Activated T-cell treated with anti-CD3 and anti-CD28 coated beads, Interleukin-2, amount 50 U/mL, for 4 hours (primary cell): ENCODE data around the gene UNC5C. TPM values are rescaled to one million over a fixed set of nuclear protein-coding genes. Genes with fewer than 3 reads are reported as not detected.

Source experiments
- ATAC-seq, 2 donors: fragments of 200-7000 bp; cut with Tn5 transposase; one replicate each; pipeline ENCODE4 v1.10.0; 2021
- DNase-seq: peaks from one replicate; pipeline ENCODE4 v3.0.0-alpha.2; 2020
- H3K27me3 Mint-ChIP-seq: one replicate; pipeline ENCODE4 v1.8.0; 2021; ENCODE audit warnings: low read depth, mixed read lengths
- H3K36me3 Mint-ChIP-seq: one replicate; pipeline ENCODE4 v1.8.0; 2022; ENCODE audit warnings: mixed read lengths; ENCODE audit not compliant: insufficient read depth
- H3K4me1 Mint-ChIP-seq: one replicate; pipeline ENCODE4 v1.8.0; 2021; ENCODE audit warnings: low read depth, mixed read lengths
- H3K4me3 Mint-ChIP-seq: one replicate; pipeline ENCODE4 v1.8.0; 2021; ENCODE audit warnings: mild to moderate bottlenecking, moderate library complexity, mixed read lengths
- H3K9me3 Mint-ChIP-seq: one replicate; pipeline ENCODE4 v1.8.0; 2021; ENCODE audit warnings: mixed read lengths
- total RNA-seq, 3 donors: library from RNA; stranded (reverse); gene quantifications; one replicate each; pipeline ENCODE4 v1.2.1, GENCODE V29; 2021

Gene UNC5C
- total RNA-seq, 3 donors from 2014 or later, result 0.08 TPM; not detected in 2

DNA sequence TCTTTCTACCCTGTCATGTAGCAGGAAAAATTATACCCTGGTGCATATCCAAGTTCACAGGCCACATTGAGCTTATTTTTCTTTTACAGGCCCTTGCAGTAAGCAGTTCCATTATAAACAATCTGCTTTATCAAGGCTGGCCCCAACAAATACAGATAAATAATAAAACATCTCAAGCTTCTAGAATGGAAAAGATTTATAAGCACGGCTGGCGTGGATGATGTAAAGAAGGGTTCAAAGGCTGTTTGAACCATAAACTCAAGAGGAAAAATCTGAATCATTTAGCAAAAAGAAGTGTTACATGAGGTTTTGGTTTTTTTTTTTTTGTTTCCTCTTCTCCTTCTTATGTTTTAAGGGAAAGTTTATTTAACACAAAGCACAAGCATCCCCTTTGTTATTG, 109.7 kb downstream of the UNC5C start:
- H3K36me3 Mint-ChIP-seq, result no peaks in the 10 kb centered on the region
- no peak for ATAC-seq

DNA sequence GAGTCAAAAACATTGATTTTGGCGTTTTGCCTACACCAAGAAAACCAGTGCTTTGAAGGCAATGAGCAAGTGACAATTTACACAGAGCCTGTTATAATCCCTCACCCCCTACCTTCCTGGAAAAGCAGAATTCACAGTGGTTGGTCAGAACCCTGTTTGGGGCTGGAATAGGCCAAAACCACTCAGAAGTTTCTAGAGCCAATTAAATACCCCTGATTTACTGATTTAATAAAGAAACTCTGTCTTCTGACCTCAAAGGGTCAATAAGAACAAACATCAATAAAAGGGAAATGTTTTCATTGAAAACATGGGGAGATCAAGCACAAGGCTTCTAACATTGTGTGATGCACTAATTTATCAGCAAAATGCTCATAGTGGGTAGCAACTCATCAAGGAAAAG, 116.3 kb downstream of the UNC5C start:
- H3K4me3 Mint-ChIP-seq, result no peak overlapping the region
- H3K36me3 Mint-ChIP-seq, result no peaks in the 10 kb centered on the region
- no peaks in the 10 kb centered on the region for H3K4me1 Mint-ChIP-seq
- no peaks in the 10 kb centered on the region for H3K9me3 Mint-ChIP-seq
- DNase-seq (no peak), ATAC-seq (no peak)
- no peaks in the 10 kb centered on the region for H3K27me3 Mint-ChIP-seq

More for the DNA sequence above, 109.7 kb downstream of the UNC5C start:
- Mint-ChIP-seq H3K4me3 (no peak overlapping the region), H3K4me1 (no peaks in the 10 kb centered on the region), H3K9me3 (no peaks in the 10 kb centered on the region), H3K27me3 (no peaks in the 10 kb centered on the region)
- no peak for DNase-seq

DNA sequence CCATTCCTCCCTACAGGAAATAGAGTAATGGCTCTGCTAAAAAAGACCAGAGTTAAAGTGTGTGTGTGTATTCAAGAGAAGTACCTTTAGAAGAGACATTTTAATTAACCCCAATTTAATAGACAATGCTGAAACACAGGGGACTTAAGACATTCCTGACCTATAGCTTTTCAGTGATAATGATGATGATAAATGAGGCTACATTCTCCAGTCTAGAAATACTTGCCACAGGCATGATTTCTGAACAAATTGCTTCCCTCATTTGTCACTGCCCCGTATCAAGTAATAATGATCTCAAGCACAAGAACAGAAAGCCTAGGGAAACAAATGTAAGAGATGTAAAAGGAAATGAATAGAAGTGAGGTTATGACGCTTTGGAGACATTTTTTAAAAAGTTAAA, 117.1 kb downstream of the UNC5C start:
- H3K4me3 Mint-ChIP-seq, result no peak overlapping the region
- no peaks in the 10 kb centered on the region for H3K4me1 Mint-ChIP-seq
- DNase-seq, result no peak
- no peak for ATAC-seq
- no peaks in the 10 kb centered on the region for H3K27me3 Mint-ChIP-seq
- no peaks in the 10 kb centered on the region for H3K36me3 Mint-ChIP-seq
- no peaks in the 10 kb centered on the region for H3K9me3 Mint-ChIP-seq

DNA sequence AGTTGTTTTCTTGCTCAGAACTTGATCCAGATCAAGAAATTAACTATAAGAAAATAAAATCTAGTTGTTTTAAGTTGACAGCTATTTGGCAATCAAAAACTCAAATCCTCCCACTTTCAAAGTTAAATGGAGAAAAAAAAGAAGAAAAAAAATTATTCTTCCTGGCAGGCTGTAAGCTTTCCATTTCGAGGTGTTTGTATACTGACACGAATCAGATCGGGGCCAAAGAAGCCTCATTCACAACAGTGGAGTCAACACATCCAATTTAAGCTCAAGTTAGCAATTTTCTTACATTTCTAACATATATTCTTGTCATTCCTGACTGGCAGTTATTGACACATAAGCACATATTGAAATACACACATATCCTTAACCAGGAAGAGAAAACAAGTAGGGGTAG, 119.4 kb downstream of the UNC5C start:
- DNase-seq, result no peak
- Mint-ChIP-seq H3K4me1 (no peaks in the 10 kb centered on the region), H3K27me3 (no peaks in the 10 kb centered on the region), H3K4me3 (no peak overlapping the region), H3K9me3 (no peaks in the 10 kb centered on the region), H3K36me3 (no peaks in the 10 kb centered on the region)
- ATAC-seq, result no peak

DNA sequence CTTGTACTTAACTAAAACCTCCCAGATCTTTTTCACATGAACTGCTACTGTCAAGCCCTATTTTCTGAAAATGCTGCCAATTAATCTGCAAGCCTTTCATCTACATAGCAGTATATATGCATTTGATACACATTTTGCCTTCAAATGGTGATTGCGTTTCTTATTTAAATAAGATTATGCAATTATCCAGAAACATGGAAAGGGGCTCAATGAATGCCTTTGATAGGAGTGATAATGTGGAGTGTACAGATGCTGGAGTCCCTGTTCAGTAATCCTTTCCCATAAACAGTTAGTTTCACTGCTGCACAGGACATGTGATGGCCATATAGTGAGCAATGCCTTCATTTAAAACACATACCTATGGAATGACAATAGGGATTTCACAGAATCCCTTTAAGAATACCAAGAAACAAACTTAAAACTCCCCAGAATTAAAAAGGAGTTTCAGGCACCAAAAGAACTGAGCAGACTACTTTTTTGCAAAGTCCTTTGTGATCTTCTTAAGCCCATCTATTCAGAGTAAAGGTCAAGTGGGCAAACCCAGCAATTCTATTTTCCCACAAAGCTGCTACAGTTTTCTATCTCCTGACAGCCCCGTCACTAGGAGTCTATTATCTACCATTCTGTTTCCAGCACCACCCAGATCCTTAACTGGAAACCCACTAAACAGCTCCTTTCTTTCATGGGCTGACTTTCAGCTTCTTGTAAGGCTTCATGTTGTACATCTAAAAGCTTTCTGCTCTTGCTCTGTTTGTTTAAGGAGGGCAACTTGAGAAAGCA, 120.3 kb downstream of the UNC5C start:
- Mint-ChIP-seq H3K4me3 (no peak overlapping the region), H3K36me3 (no peaks in the 10 kb centered on the region), H3K9me3 (no peaks in the 10 kb centered on the region), H3K4me1 (no peaks in the 10 kb centered on the region), H3K27me3 (no peaks in the 10 kb centered on the region)
- no peak for ATAC-seq
- no peak for DNase-seq

DNA sequence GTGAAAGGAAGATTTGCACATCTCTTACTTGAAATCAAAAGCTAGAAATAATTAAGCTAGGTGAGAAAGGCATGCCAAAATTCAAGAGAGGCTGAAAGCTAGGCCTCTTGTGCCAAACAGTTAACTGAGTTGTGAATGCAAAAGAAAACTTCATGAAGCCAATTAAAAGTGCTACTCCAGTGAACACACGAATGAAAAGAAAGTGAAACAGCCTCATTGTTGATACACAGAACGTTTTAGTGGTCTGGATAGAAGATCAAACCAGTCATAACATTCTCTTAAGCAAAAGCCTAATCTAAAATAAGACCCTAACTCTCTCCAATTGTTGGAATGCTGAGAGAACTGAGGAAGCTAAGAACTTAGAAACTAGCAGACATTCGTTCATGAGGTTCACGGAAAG, 122.3 kb downstream of the UNC5C start:
- H3K36me3 Mint-ChIP-seq, result no peaks in the 10 kb centered on the region
- H3K4me3 Mint-ChIP-seq, result no peak overlapping the region
- no peak for ATAC-seq
- no peak for DNase-seq
- no peaks in the 10 kb centered on the region for H3K9me3 Mint-ChIP-seq
- H3K27me3 Mint-ChIP-seq, result no peaks in the 10 kb centered on the region
- H3K4me1 Mint-ChIP-seq, result no peaks in the 10 kb centered on the region

DNA sequence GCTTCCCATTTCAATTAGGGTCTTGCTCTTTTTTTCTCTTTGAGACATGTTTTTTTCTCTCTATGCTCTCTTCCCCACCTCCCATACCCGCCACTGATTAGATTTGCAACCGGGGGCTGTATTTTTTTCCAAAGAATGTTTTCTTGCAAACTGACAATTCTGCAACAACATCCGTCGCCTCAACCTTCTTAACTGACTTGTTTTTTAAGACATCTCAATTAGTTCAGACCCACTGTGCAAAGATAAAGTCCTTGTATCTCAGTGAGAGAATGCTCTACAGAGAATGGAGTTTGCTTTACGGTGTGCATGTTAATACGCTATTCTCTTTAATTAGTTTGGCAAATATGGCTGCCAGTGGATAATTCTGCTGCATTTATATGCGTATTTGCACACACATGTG, 126.3 kb downstream of the UNC5C start:
- DNase-seq, result no peak
- Mint-ChIP-seq H3K36me3 (no peaks in the 10 kb centered on the region), H3K4me1 (no peaks in the 10 kb centered on the region), H3K27me3 (no peaks in the 10 kb centered on the region), H3K4me3 (no peak overlapping the region), H3K9me3 (no peaks in the 10 kb centered on the region)
- no peak for ATAC-seq

DNA sequence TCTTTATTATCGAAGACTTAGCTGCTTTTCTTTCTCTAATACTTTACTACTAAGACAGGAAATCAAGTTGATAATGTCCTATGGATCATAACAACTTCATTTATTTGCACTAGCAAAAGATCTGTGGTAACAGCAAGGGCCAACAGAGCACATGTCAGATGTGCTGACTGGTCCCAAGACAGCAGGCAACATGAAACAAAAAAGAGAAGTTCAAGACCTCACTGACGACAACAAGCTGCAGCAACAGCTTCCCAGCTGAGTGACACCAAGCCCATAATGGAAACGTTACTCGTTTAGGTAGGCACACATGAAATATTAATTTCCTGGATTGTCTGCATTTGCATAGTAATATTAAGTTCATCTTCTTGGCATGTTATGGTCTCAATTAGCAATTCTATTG, 126.9 kb downstream of the UNC5C start:
- H3K4me1 Mint-ChIP-seq, result no peaks in the 10 kb centered on the region
- ATAC-seq (no peak), DNase-seq (no peak)
- no peaks in the 10 kb centered on the region for H3K27me3 Mint-ChIP-seq
- no peaks in the 10 kb centered on the region for H3K36me3 Mint-ChIP-seq
- H3K9me3 Mint-ChIP-seq, result no peaks in the 10 kb centered on the region
- no peak overlapping the region for H3K4me3 Mint-ChIP-seq

DNA sequence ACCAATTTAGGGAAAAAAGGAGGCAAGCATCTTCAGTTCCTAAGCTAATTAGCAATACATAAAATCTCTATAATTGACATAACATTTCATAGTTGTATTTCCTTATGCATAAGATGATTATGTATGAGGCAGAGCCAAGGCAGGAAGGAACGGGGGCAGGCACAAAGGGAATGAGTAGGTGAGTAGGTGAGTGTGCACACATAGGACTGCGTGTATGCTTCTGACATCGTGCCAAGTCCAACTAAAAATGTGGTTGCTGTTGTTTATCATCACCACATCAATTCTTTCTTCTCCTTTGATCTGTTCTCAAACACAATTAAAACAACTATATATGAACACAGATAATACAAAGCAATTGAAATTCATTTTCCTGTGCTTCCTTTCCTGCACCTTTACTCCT, 131.2 kb downstream of the UNC5C start:
- DNase-seq, result no peak
- Mint-ChIP-seq H3K27me3 (no peaks in the 10 kb centered on the region), H3K9me3 (no peaks in the 10 kb centered on the region), H3K4me1 (no peaks in the 10 kb centered on the region), H3K36me3 (no peaks in the 10 kb centered on the region), H3K4me3 (no peak overlapping the region)
- ATAC-seq, result no peak

DNA sequence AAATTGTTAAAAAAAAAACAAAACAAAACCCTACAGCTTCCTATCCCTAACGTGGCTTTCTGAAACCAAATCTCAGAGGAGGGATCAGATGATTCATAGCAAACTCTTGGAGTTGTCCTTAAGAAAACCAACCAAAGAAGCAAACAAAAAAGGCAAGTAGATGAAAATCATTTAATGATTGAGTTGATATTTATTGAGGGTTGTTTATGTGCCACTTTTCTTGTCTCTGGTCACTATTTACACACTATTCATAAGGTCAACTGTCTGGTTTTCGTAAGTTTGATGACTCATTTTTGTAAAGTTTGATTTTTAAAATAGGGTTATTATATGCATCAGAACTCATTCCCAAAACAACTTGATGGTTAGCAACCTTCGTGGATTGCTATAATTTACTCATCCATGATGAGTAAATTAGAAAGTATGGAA, 133.4 kb downstream of the UNC5C start:
- Mint-ChIP-seq H3K4me1 (no peaks in the 10 kb centered on the region), H3K4me3 (no peak overlapping the region), H3K36me3 (no peaks in the 10 kb centered on the region), H3K9me3 (no peaks in the 10 kb centered on the region), H3K27me3 (no peaks in the 10 kb centered on the region)
- no peak for ATAC-seq
- DNase-seq, result no peak

DNA sequence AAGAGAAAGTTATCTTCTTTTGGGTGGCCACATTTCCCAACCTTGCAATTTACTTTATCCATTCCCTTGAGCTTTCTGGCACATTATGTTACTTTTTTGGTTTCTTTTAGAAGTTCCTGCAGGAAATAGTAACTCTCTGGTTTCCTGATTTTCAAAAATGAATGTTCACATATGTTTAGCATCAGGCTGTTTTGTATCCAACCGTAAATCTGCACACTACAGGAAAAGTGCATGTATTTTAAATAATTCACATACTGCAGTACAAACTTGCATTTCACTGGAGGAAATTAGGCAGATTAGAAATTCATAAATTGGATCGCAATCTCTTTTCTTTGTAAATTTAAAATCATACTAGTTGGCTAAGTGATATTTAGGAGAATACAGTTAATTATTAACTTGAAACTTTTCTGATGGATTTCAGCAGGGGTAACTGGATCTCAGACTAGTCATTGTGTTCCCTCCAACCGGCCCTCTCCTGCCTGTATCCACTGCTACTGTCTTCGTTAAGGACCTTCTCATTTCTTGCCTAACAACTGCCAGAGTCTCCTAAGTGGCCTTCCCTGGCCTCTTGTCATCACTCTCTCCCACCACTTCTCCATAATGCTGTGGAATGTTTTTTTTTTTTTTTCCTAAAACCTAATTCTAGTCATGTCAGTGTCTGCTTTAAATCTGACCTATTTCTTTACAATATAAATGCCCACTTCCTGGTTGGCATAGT, 137.2 kb downstream of the UNC5C start:
- Mint-ChIP-seq H3K4me1 (no peaks in the 10 kb centered on the region), H3K27me3 (no peaks in the 10 kb centered on the region), H3K36me3 (no peaks in the 10 kb centered on the region), H3K9me3 (no peaks in the 10 kb centered on the region), H3K4me3 (no peak overlapping the region)
- ATAC-seq, result no peak
- DNase-seq, result no peak

DNA sequence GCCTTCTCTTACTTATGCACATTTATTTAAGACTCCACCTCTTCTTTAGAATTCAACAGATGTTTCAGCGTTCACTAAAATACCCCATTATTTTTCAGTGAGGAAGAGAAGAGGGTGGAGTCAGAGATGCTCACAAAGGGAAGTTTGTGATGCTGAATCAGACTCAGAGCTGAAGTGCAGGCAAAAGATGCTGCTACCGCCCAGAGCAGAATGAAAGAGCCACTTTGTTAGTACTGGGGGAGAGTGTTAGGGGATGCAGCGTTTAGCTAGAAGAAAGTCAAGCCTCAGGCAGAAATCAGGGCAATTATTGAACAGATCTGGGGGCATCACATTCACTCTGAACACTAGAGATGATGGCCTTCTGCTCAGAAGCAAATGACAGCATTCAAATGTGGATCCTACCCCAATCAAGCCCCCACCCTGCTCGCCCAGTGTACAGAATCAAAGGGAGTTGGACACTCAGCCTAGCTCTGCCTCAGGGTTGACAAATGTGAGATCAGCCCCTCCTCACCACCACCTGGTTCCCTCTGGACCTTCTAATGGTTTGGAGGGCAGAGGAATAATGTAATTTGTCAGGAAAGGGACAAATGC, 138.3 kb downstream of the UNC5C start:
- H3K4me1 Mint-ChIP-seq, result no peaks in the 10 kb centered on the region
- no peaks in the 10 kb centered on the region for H3K27me3 Mint-ChIP-seq
- H3K36me3 Mint-ChIP-seq, result no peaks in the 10 kb centered on the region
- DNase-seq (no peak), ATAC-seq (no peak)
- no peak overlapping the region for H3K4me3 Mint-ChIP-seq
- no peaks in the 10 kb centered on the region for H3K9me3 Mint-ChIP-seq

DNA sequence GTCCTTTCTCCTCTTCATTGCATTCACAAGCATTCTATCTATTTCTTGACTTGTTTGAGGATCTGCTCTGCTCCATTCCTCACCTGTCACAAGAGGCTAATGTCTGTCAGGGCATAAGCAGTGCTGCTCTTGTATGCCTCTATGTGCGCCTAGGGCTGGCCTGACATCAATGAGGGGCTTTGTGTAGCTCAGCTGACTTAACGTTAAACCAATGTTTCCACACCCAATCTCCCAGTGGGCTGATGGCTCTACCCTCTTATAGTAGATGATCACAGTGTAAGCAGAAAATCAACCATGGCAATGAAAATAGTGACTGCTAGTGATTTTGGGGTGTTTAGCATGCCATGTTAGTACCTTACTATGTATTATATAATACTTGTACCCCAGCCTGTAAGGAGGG, 139.0 kb downstream of the UNC5C start:
- no peaks in the 10 kb centered on the region for H3K27me3 Mint-ChIP-seq
- H3K36me3 Mint-ChIP-seq, result no peaks in the 10 kb centered on the region
- ATAC-seq (peak in 1 of 2 donors; percentile 18), DNase-seq (no peak)
- no peaks in the 10 kb centered on the region for H3K4me1 Mint-ChIP-seq
- no peak overlapping the region for H3K4me3 Mint-ChIP-seq
- no peaks in the 10 kb centered on the region for H3K9me3 Mint-ChIP-seq

DNA sequence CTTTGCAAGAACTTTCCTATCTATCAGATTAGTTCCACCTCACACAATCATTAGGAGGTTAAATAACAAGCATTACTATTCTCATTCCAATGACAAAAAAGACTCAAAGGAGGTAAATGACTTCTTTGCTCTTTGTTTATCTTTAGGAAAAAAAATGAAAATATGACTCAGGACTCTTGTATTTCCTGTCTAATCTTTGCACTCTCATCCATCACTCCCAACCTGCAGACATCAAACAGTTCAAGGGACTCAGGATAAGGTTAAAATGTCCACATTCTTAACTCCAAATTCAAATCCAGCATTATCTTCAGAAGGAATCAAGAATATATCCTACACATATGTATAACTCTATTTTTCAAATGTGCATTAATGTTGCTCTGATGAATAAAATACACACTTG, 139.6 kb downstream of the UNC5C start:
- Mint-ChIP-seq H3K4me3 (no peak overlapping the region), H3K27me3 (no peaks in the 10 kb centered on the region), H3K36me3 (no peaks in the 10 kb centered on the region), H3K9me3 (no peaks in the 10 kb centered on the region), H3K4me1 (no peaks in the 10 kb centered on the region)
- DNase-seq (no peak), ATAC-seq (no peak)

DNA sequence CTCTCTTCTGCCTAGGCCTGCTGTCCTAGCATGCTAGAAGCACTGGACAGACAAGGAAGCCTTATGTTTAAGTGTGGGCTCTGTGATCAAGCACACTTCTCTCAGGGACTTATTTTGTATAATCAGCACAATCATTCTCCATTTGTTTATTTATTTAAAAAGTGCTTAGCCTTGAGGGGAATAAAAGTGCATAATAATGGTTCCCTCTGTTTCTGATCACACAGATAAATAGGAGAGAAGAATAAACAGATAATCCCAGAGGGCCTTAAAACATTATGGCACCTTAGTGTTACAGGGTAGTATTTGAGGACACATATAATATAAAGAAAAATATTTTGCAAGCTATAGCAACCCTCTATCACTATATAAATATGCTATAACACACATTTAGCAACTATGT, 146.5 kb downstream of the UNC5C start:
- no peaks in the 10 kb centered on the region for H3K27me3 Mint-ChIP-seq
- ATAC-seq (no peak), DNase-seq (no peak)
- no peak overlapping the region for H3K4me3 Mint-ChIP-seq
- H3K9me3 Mint-ChIP-seq, result no peaks in the 10 kb centered on the region
- H3K36me3 Mint-ChIP-seq, result no peaks in the 10 kb centered on the region
- H3K4me1 Mint-ChIP-seq, result no peaks in the 10 kb centered on the region
